ENCODE results near the gene RELL2. TPM values are rescaled to one million over a fixed set of nuclear protein-coding genes. Genes with fewer than 3 reads are reported as not detected.

Gene RELL2
- total RNA-seq, 1 donor from 2014 or later, result 7.8 TPM

- DNase-seq (ENCODE audit: low read depth), result no peak
- Histone ChIP-seq H3K36me3 (ENCODE audit: control insufficient read depth, insufficient read depth, low read length) (no peaks in the 10 kb centered on the region), H3K4me3 (ENCODE audit: low read depth, low read length) (no peak overlapping the region), H3K27me3 (ENCODE audit: control insufficient read depth, insufficient read depth, low read length) (no peaks in the 10 kb centered on the region)
- no peak for TF ChIP-seq CTCF (IDR thresholded peaks at IDR 0.05; ENCODE audit: insufficient read depth, low read length, poor library complexity, severe bottlenecking)
These were observed 2.7 kb downstream of the RELL2 start for GRCh38 chr5:141639357-141640050.

- Histone ChIP-seq H3K27me3 (ENCODE audit: control insufficient read depth, insufficient read depth, low read length) (no peaks in the 10 kb centered on the region), H3K36me3 (ENCODE audit: control insufficient read depth, insufficient read depth, low read length) (no peaks in the 10 kb centered on the region), H3K4me3 (ENCODE audit: low read depth, low read length) (no peak overlapping the region)
- no peak for TF ChIP-seq CTCF (IDR thresholded peaks at IDR 0.05; ENCODE audit: insufficient read depth, low read length, poor library complexity, severe bottlenecking)
- DNase-seq (ENCODE audit: low read depth), result no peak
These were observed 3.2 kb downstream of the RELL2 start for GRCh38 chr5:141640051-141640415.

- TF ChIP-seq CTCF (IDR thresholded peaks at IDR 0.05; ENCODE audit: insufficient read depth, low read length, poor library complexity, severe bottlenecking), result no peak
- no peaks in the 10 kb centered on the region for H3K36me3 ChIP-seq (ENCODE audit: control insufficient read depth, insufficient read depth, low read length)
These were observed 3.9 kb downstream of the RELL2 start for GRCh38 chr5:141640698-141641097.

GRCh38 chr5:141641634-141642267 lies 5.0 kb downstream of the RELL2 start:
- Histone ChIP-seq H3K27me3 (ENCODE audit: control insufficient read depth, insufficient read depth, low read length) (no peaks in the 10 kb centered on the region), H3K36me3 (ENCODE audit: control insufficient read depth, insufficient read depth, low read length) (no peaks in the 10 kb centered on the region), H3K4me3 (ENCODE audit: low read depth, low read length) (no peak overlapping the region)
- peak; percentile 70 for DNase-seq (ENCODE audit: low read depth)
- TF ChIP-seq CTCF (IDR thresholded peaks at IDR 0.05; ENCODE audit: insufficient read depth, low read length, poor library complexity, severe bottlenecking), result peak; percentile 47

More at GRCh38 chr5:141640698-141641097, 3.9 kb downstream of the RELL2 start:
- no peaks in the 10 kb centered on the region for H3K27me3 ChIP-seq (ENCODE audit: control insufficient read depth, insufficient read depth, low read length)
- no peak for DNase-seq (ENCODE audit: low read depth)
- H3K4me3 ChIP-seq (ENCODE audit: low read depth, low read length), result no peak overlapping the region

GRCh38 chr5:141646026-141646425 lies 9.2 kb downstream of the RELL2 start:
- no peaks in the 10 kb centered on the region for H3K27me3 ChIP-seq (ENCODE audit: control insufficient read depth, insufficient read depth, low read length)
- no peaks in the 10 kb centered on the region for H3K36me3 ChIP-seq (ENCODE audit: control insufficient read depth, insufficient read depth, low read length)
- no peak for DNase-seq (ENCODE audit: low read depth)
- no peak overlapping the region for H3K4me3 ChIP-seq (ENCODE audit: low read depth, low read length)
- TF ChIP-seq CTCF (IDR thresholded peaks at IDR 0.05; ENCODE audit: insufficient read depth, low read length, poor library complexity, severe bottlenecking), result no peak

Data from kidney epithelial cell (primary cell).